Stomach (tissue), 4 donors: ENCODE data around the gene NF1.

Experiments used
- CTCF ChIP-seq, 7 experiments: fragments of 450-650 bp in 4 of 7; fragments of 200-600 bp in 3 of 7; sonication (generic) in 3 of 7; IDR thresholded peaks; one replicate each; pipeline ENCODE4 v1.5.1; 2016 to 2019; ENCODE audit warnings: antibody characterized with exemption in 7 of 7, control low read depth in 2 of 7, mild to moderate bottlenecking in 1 of 7
- EP300 ChIP-seq: sonication (generic); formaldehyde crosslinking; IDR thresholded peaks from one replicate; pipeline ENCODE4 v1.6.1; 2017; ENCODE audit warnings: antibody characterized with exemption
- POLR2A ChIP-seq, 4 donors: fragments of 450-650 bp; IDR thresholded peaks; one replicate each; pipeline ENCODE4 v1.6.1; 2016; ENCODE audit warnings: antibody characterized with exemption in 4 of 4, control low read depth in 2 of 4, mild to moderate bottlenecking in 1 of 4, moderate library complexity in 1 of 4
- POLR2AphosphoS5 ChIP-seq, 3 donors: sonication (generic); formaldehyde crosslinking; IDR thresholded peaks; one replicate each; pipeline ENCODE4 v1.6.1; 2016; ENCODE audit warnings: antibody characterized with exemption in 3 of 3

- TF ChIP-seq CTCF (IDR thresholded peaks at IDR 0.05) (no peak), EP300 (no peak), POLR2AphosphoS5 (IDR thresholded peaks at IDR 0.05) (no peak), POLR2A (IDR thresholded peaks at IDR 0.05) (no peak)
Measured at GRCh38 chr17:31226373-31226772, 131.6 kb downstream of the NF1 start.
